CD4-positive, CD25-positive, alpha-beta regulatory T cell (primary cell): ENCODE results near the gene PTP4A1. TPM values are rescaled to one million over a fixed set of nuclear protein-coding genes. Genes with fewer than 3 reads are reported as not detected.
A peak's percentile ranks its signal among the peaks of the same experiment; 100 is the strongest.
"Not testable (repeated sequence)": the region's sequence is repeated elsewhere in the genome, so short reads cannot be mapped to it uniquely, and the experiment has no call there.

Source experiments
- ATAC-seq, 2 donors: fragments of 150-1000 bp; cut with Tn5 transposase; one replicate each; pipeline ENCODE4 v1.10.0; 2021; ENCODE audit warnings: low read depth in 2 of 2, moderate number of reproducible peaks in 2 of 2, moderate library complexity in 1 of 2
- DNase-seq, 3 donors: peaks; one replicate each; pipeline versions ENCODE4 v3.0.0 to v3.0.0-alpha.2; 2012 to 2022; ENCODE audit warnings: mixed read lengths in 1 of 3
- H3K27ac ChIP-seq: one replicate; pipeline ENCODE4 v1.7.0; 2013; ENCODE audit warnings: mild to moderate bottlenecking, low read length; ENCODE audit not compliant: insufficient read depth, poor library complexity, severe bottlenecking
- H3K27me3 ChIP-seq: one replicate; pipeline ENCODE4 v1.7.0; 2013; ENCODE audit warnings: low read length; ENCODE audit not compliant: control insufficient read depth, insufficient read depth
- H3K36me3 ChIP-seq: one replicate; pipeline ENCODE4 v1.7.0; 2013; ENCODE audit warnings: mild to moderate bottlenecking, low read length, moderate library complexity; ENCODE audit not compliant: control insufficient read depth, insufficient read depth
- H3K4me1 ChIP-seq: 2 replicates; pipeline ENCODE4 v1.7.0; 2013; ENCODE audit warnings: mild to moderate bottlenecking, low read length; ENCODE audit not compliant: insufficient read depth, control insufficient read depth, poor library complexity, severe bottlenecking
- H3K4me3 ChIP-seq: one replicate; pipeline ENCODE4 v1.7.0; 2013; ENCODE audit warnings: low read depth, mild to moderate bottlenecking, low read length, moderate library complexity
- H3K9me3 ChIP-seq, 2 experiments: 1 replicate in 1 of 2; 2 replicates in 1 of 2; pipeline ENCODE4 v1.7.0; 2013; ENCODE audit warnings: low read length in 2 of 2, mild to moderate bottlenecking in 1 of 2, moderate library complexity in 1 of 2; ENCODE audit not compliant: control insufficient read depth in 2 of 2
- H3K27ac Mint-ChIP-seq, 3 donors: one replicate each; pipeline ENCODE4 v1.8.0; 2020 to 2022; ENCODE audit warnings: mild to moderate bottlenecking in 3 of 3, mixed read lengths in 3 of 3, moderate library complexity in 2 of 3
- H3K27me3 Mint-ChIP-seq: one replicate; pipeline ENCODE4 v1.8.0; 2022; ENCODE audit warnings: mild to moderate bottlenecking, mixed read lengths
- H3K36me3 Mint-ChIP-seq: one replicate; pipeline ENCODE4 v1.8.0; 2020; ENCODE audit warnings: mixed read lengths
- H3K4me1 Mint-ChIP-seq, 4 donors: one replicate each; pipeline ENCODE4 v1.8.0; 2020 to 2022; ENCODE audit warnings: mixed read lengths in 4 of 4, mild to moderate bottlenecking in 1 of 4
- H3K4me3 Mint-ChIP-seq, 4 donors: one replicate each; pipeline ENCODE4 v1.8.0; 2020 to 2022; ENCODE audit warnings: mild to moderate bottlenecking in 4 of 4, mixed read lengths in 4 of 4, moderate library complexity in 3 of 4
- H3K9me3 Mint-ChIP-seq, 7 donors: one replicate each; pipeline ENCODE4 v1.8.0; 2020 to 2022; ENCODE audit warnings: mixed read lengths in 7 of 7, mild to moderate bottlenecking in 3 of 7, moderate library complexity in 2 of 7
- polyA plus RNA-seq, 4 donors: library from polyadenylated mRNA; unstranded; fragments of 300-500 nt; fragmentation: Illumina TruSeq; gene quantifications; one replicate each; pipeline ENCODE4 v1.2.3, GENCODE V29; 2021
- total RNA-seq: library from RNA; stranded (reverse); gene quantifications from one replicate; pipeline ENCODE4 v1.2.3, GENCODE V29; 2022

Gene PTP4A1
- total and polyA plus RNA-seq, 5 donors from 2014 or later = 54.1 to 126 (median 62.9) TPM

DNA sequence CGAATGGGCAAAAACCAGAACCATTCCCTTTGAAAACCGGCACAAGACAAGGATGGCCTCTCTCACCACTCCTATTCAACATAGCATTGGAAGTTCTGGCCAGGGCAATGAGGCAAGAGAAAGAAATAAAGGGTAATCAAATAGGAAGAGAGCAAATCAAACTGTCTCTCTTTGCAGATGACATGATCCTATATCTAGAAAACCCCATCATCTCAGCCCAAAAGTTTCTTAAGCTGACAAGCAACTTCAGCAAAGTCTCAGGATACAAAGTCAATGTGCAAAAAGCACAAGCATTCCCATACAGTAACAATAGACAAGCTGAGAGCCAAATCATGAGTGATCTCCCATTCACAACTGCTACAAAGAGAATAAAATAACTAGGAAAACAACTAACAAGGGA, 13.4 kb downstream of the PTP4A1 start:
- H3K4me3 ChIP-seq, H3K27me3 Mint-ChIP-seq, H3K9me3 ChIP-seq, H3K27ac ChIP-seq, H3K4me3 Mint-ChIP-seq, H3K27ac Mint-ChIP-seq, H3K9me3 Mint-ChIP-seq, ATAC-seq, DNase-seq, H3K4me1 ChIP-seq, H3K27me3 ChIP-seq: not testable (repeated sequence)
- Mint-ChIP-seq H3K36me3 (peaks cover 19% of the 10 kb centered on the region), H3K4me1 (peaks cover 2 to 13% (median 12%) of the 10 kb centered on the region in 4 donors)
- H3K36me3 ChIP-seq = peaks cover 12% of the 10 kb centered on the region

GRCh38 chr6:63589952-63590411, 17.7 kb downstream of the PTP4A1 start:
- H3K36me3 Mint-ChIP-seq = no peaks in the 10 kb centered on the region
- Histone ChIP-seq H3K4me1 (no peaks in the 10 kb centered on the region), H3K9me3 (no peaks in the 10 kb centered on the region), H3K4me3 (no peak overlapping the region), H3K27me3 (no peaks in the 10 kb centered on the region), H3K36me3 (no peaks in the 10 kb centered on the region), H3K27ac (no peak overlapping the region)
- H3K27me3 Mint-ChIP-seq = peaks cover 4% of the 10 kb centered on the region
- no peak overlapping the region for H3K4me3 Mint-ChIP-seq
- DNase-seq = no peak
- no peaks in the 10 kb centered on the region for H3K9me3 Mint-ChIP-seq
- H3K4me1 Mint-ChIP-seq = peaks cover 0 to 16% (median 9%) of the 10 kb centered on the region in 4 donors
- no peak for ATAC-seq
- H3K27ac Mint-ChIP-seq = no peak overlapping the region

DNA sequence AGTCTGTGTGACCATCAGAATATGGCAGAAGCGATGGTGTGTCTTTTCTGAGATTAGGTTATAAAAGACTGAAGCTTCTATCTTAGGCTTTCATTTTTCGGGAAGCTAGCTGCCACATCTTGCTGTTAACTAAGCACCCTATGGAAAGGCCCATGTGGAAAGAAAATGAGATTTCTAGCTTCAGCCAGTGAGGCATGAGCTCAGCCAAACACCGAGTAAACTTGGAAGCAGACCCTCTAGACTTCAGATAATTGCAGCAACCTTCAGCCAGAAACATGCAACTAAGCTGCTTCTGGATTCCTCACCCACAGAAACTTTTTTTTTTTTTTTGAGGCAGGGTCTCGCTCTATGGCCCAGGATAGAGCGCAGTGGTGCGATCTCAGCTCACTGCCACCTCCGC, 20.6 kb downstream of the PTP4A1 start:
- H3K4me3 Mint-ChIP-seq = no peak overlapping the region

GRCh38 chr6:63597141-63598048, 25.1 kb downstream of the PTP4A1 start:
- Mint-ChIP-seq H3K27me3 (peaks cover 14% of the 10 kb centered on the region), H3K27ac (no peak overlapping the region), H3K4me3 (peak overlapping the region in 2 of 4 donors; percentile 84 to 90), H3K9me3 (peaks cover 0 to 2% (median 0%) of the 10 kb centered on the region in 7 donors), H3K4me1 (peaks cover 0 to 20% (median 12%) of the 10 kb centered on the region in 4 donors), H3K36me3 (no peaks in the 10 kb centered on the region)
- Histone ChIP-seq H3K27ac (no peak overlapping the region), H3K27me3 (no peaks in the 10 kb centered on the region), H3K9me3 (no peaks in the 10 kb centered on the region), H3K4me3 (peak overlapping the region; percentile 79), H3K36me3 (no peaks in the 10 kb centered on the region), H3K4me1 (peaks cover 7% of the 10 kb centered on the region)
- ATAC-seq (no peak), DNase-seq (no peak)

More for the DNA sequence above, 20.6 kb downstream of the PTP4A1 start:
- H3K4me1 Mint-ChIP-seq = peaks cover 0 to 10% (median 2%) of the 10 kb centered on the region in 4 donors
- H3K9me3 ChIP-seq = no peaks in the 10 kb centered on the region
- ATAC-seq (no peak), DNase-seq (no peak)
- no peaks in the 10 kb centered on the region for H3K27me3 ChIP-seq
- peaks cover 8% of the 10 kb centered on the region for H3K27me3 Mint-ChIP-seq
- no peak overlapping the region for H3K27ac ChIP-seq
- H3K27ac Mint-ChIP-seq = no peak overlapping the region
- no peak overlapping the region for H3K4me3 ChIP-seq
- no peaks in the 10 kb centered on the region for H3K36me3 ChIP-seq
- H3K9me3 Mint-ChIP-seq = no peaks in the 10 kb centered on the region
- H3K36me3 Mint-ChIP-seq = no peaks in the 10 kb centered on the region
- H3K4me1 ChIP-seq = peaks cover under 1% of the 10 kb centered on the region

GRCh38 chr6:63598049-63599036, 26.1 kb downstream of the PTP4A1 start:
- Mint-ChIP-seq H3K27me3 (peaks cover 14% of the 10 kb centered on the region), H3K9me3 (peaks cover 0 to 2% (median 0%) of the 10 kb centered on the region in 7 donors), H3K4me3 (peak overlapping the region; percentile 2 to 90 (median 81)), H3K27ac (peak overlapping the region in 2 of 3 donors; percentile 11 to 82), H3K4me1 (peaks cover 0 to 20% (median 12%) of the 10 kb centered on the region in 4 donors), H3K36me3 (no peaks in the 10 kb centered on the region)
- Histone ChIP-seq H3K27ac (no peak overlapping the region), H3K27me3 (no peaks in the 10 kb centered on the region), H3K9me3 (no peaks in the 10 kb centered on the region), H3K4me1 (peaks cover 7% of the 10 kb centered on the region), H3K36me3 (no peaks in the 10 kb centered on the region), H3K4me3 (peak overlapping the region; percentile 79)
- peak; percentile 98 to 100 for ATAC-seq
- peak; percentile 63 to 83 (median 79) for DNase-seq

- Mint-ChIP-seq H3K4me1 (peaks cover 0 to 20% (median 12%) of the 10 kb centered on the region in 4 donors), H3K27ac (no peak overlapping the region), H3K4me3 (peak overlapping the region in 1 of 4 donors; percentile 84), H3K27me3 (peaks cover 14% of the 10 kb centered on the region), H3K9me3 (peaks cover 0 to 2% (median 0%) of the 10 kb centered on the region in 7 donors), H3K36me3 (no peaks in the 10 kb centered on the region)
- DNase-seq (no peak), ATAC-seq (no peak)
- no peaks in the 10 kb centered on the region for H3K27me3 ChIP-seq
- no peak overlapping the region for H3K27ac ChIP-seq
- no peak overlapping the region for H3K4me3 ChIP-seq
- no peaks in the 10 kb centered on the region for H3K36me3 ChIP-seq
- H3K4me1 ChIP-seq = peaks cover 7% of the 10 kb centered on the region
- H3K9me3 ChIP-seq = no peaks in the 10 kb centered on the region
Measured at GRCh38 chr6:63599243-63599642, 27.0 kb downstream of the PTP4A1 start.

- ATAC-seq (no peak), DNase-seq (no peak)
- Mint-ChIP-seq H3K27me3 (peaks cover 9% of the 10 kb centered on the region), H3K4me3 (no peak overlapping the region), H3K36me3 (no peaks in the 10 kb centered on the region), H3K4me1 (peaks cover 0 to 20% (median 12%) of the 10 kb centered on the region in 4 donors), H3K27ac (peak overlapping the region in 1 of 3 donors; percentile 60), H3K9me3 (peaks cover 0 to 2% (median 0%) of the 10 kb centered on the region in 7 donors)
- no peaks in the 10 kb centered on the region for H3K36me3 ChIP-seq
- H3K27me3 ChIP-seq = no peaks in the 10 kb centered on the region
- peaks cover 7% of the 10 kb centered on the region for H3K4me1 ChIP-seq
- no peak overlapping the region for H3K4me3 ChIP-seq
- no peak overlapping the region for H3K27ac ChIP-seq
- H3K9me3 ChIP-seq = no peaks in the 10 kb centered on the region
Measured at GRCh38 chr6:63600136-63600535, 27.9 kb downstream of the PTP4A1 start.
